SK-N-SH (cell line): ENCODE data around the gene NFATC4. TPM values are rescaled to one million over a fixed set of nuclear protein-coding genes. Genes with fewer than 3 reads are reported as not detected.

Source experiments
- CTCF ChIA-PET: fragments of 300-600, 350-600 bp; formaldehyde crosslinking; extraction: SDS; loops from one replicate; lab custom pipeline; 2021; lab: Yijun Ruan, JAX
- POLR2A ChIA-PET: fragments of 350-600 bp; sonication (Branson Sonifier 250); formaldehyde crosslinking; extraction: SDS; loops from one replicate; lab custom pipeline; 2020; ENCODE audit warnings: antibody characterized with exemption, inconsistent platforms; lab: Yijun Ruan, JAX
- DNase-seq: peaks from one replicate; pipeline ENCODE4 v3.0.0; 2012
- H2AFZ ChIP-seq: fragments of 200-600 bp; sonication (generic); 2 replicates; pipeline ENCODE4 v1.8.1; 2016; ENCODE audit warnings: antibody characterized with exemption, mild to moderate bottlenecking, low read depth
- H3F3A ChIP-seq: fragments of 200-600 bp; sonication (generic); replicated peaks from 2 replicates; pipeline ENCODE3; 2016; ENCODE audit warnings: antibody characterized with exemption, mild to moderate bottlenecking; ENCODE audit not compliant: insufficient read depth
- H3K27ac ChIP-seq, 2 experiments: fragments of 200-500 bp in 1 of 2; fragments of 200-600 bp in 1 of 2; sonication (Bioruptor generic) in 1 of 2; sonication (generic), shearing (Covaris generic) in 1 of 2; 2 replicates each; pipeline versions ENCODE4 v1.5.1 to v1.6.1; 2014 to 2016; ENCODE audit warnings: low read depth in 2 of 2, inconsistent platforms in 1 of 2, low read length in 1 of 2, mild to moderate bottlenecking in 1 of 2, mixed read lengths in 1 of 2
- H3K27me3 ChIP-seq: fragments of 200-600 bp; sonication (generic), shearing (Covaris generic); 2 replicates; pipeline ENCODE4 v1.6.1; 2016; ENCODE audit warnings: mixed run types; ENCODE audit not compliant: insufficient read depth
- H3K36me3 ChIP-seq, 2 experiments: fragments of 200-500 bp in 1 of 2; fragments of 200-600 bp in 1 of 2; sonication (Bioruptor generic) in 1 of 2; sonication (generic) in 1 of 2; replicated peaks in 1 of 2; 2 replicates each; pipeline versions ENCODE3 to v1.5.1; 2014 to 2016; ENCODE audit warnings: low read length in 1 of 2, mild to moderate bottlenecking in 1 of 2; ENCODE audit not compliant: insufficient read depth in 2 of 2, control insufficient read depth in 1 of 2
- H3K4me1 ChIP-seq, 2 experiments: fragments of 200-500 bp in 1 of 2; fragments of 200-600 bp in 1 of 2; sonication (Bioruptor generic) in 1 of 2; sonication (generic), shearing (Covaris generic) in 1 of 2; 2 replicates each; pipeline versions ENCODE4 v1.5.1 to v1.6.1; 2014 to 2016; ENCODE audit warnings: low read depth in 1 of 2, low read length in 1 of 2, mixed run types in 1 of 2; ENCODE audit not compliant: insufficient read depth in 2 of 2, control insufficient read depth in 1 of 2
- H3K4me2 ChIP-seq: fragments of 200-600 bp; sonication (generic), shearing (Covaris generic); 2 replicates; pipeline ENCODE4 v1.6.1; 2017; ENCODE audit warnings: mixed run types
- H3K4me3 ChIP-seq, 2 experiments: fragments of 200-500 bp in 1 of 2; fragments of 200-600 bp in 1 of 2; sonication (Bioruptor generic) in 1 of 2; sonication (generic), shearing (Covaris generic) in 1 of 2; 2 replicates each; pipeline versions ENCODE4 v1.5.1 to v1.8.1; 2014 to 2016; ENCODE audit warnings: low read depth in 2 of 2, inconsistent platforms in 1 of 2, low read length in 1 of 2, mild to moderate bottlenecking in 1 of 2, mixed read lengths in 1 of 2, moderate library complexity in 1 of 2
- H3K79me2 ChIP-seq: fragments of 200-600 bp; sonication (generic); 2 replicates; pipeline ENCODE4 v1.8.1; 2017; ENCODE audit warnings: mild to moderate bottlenecking; ENCODE audit not compliant: insufficient read depth
- H3K9ac ChIP-seq: fragments of 200-600 bp; sonication (generic); 2 replicates; pipeline ENCODE4 v1.6.1; 2017; ENCODE audit warnings: mixed run types
- H3K9me2 ChIP-seq: fragments of 200-600 bp; sonication (generic); 2 replicates; pipeline ENCODE4 v1.6.1; 2017; ENCODE audit warnings: mixed run types
- H3K9me3 ChIP-seq: fragments of 200-600 bp; sonication (generic); 2 replicates; pipeline ENCODE4 v1.6.1; 2017; ENCODE audit warnings: mixed run types, mild to moderate bottlenecking, moderate library complexity
- H4K20me1 ChIP-seq: fragments of 200-600 bp; sonication (generic); 2 replicates; pipeline ENCODE4 v1.6.1; 2017; ENCODE audit warnings: mild to moderate bottlenecking, mixed run types; ENCODE audit not compliant: insufficient read depth
- CHD2 ChIP-seq: fragments of 150-350 bp; IDR thresholded peaks from 2 replicates; pipeline ENCODE4 v1.6.1; 2018; ENCODE audit warnings: low read length; ENCODE audit not compliant: partially characterized antibody
- ELF1 ChIP-seq: IDR thresholded peaks from 2 replicates; pipeline ENCODE4 v1.4.0; 2012
- EZH2phosphoT487 ChIP-seq: fragments of 200-600 bp; sonication (generic); IDR thresholded peaks from 2 replicates; pipeline ENCODE4 v1.6.1; 2017; ENCODE audit warnings: low read depth, mixed run types, mild to moderate bottlenecking, antibody characterized with exemption, moderate library complexity, borderline replicate concordance
- FOSL2 ChIP-seq: IDR thresholded peaks from 2 replicates; pipeline ENCODE4 v1.4.0; 2012; ENCODE audit warnings: low read depth, mild to moderate bottlenecking, moderate library complexity, borderline replicate concordance
- FOXM1 ChIP-seq: IDR thresholded peaks from 2 replicates; pipeline ENCODE4 v1.4.0; 2012; ENCODE audit warnings: low read depth, mild to moderate bottlenecking
- NFIC ChIP-seq: IDR thresholded peaks from 2 replicates; pipeline ENCODE4 v1.4.0; 2012; ENCODE audit warnings: borderline replicate concordance
- NRF1 ChIP-seq: IDR thresholded peaks from 2 replicates; pipeline ENCODE4 v1.6.1; 2012; ENCODE audit warnings: low read depth, mild to moderate bottlenecking, low read length
- RAD21 ChIP-seq: IDR thresholded peaks from 2 replicates; pipeline ENCODE4 v1.6.1; 2012; ENCODE audit warnings: mild to moderate bottlenecking, low read length
- RCOR1 ChIP-seq: fragments of 150-350 bp; IDR thresholded peaks from 2 replicates; pipeline ENCODE4 v1.6.1; 2017; ENCODE audit warnings: antibody characterized with exemption, low read length
- RFX5 ChIP-seq: IDR thresholded peaks from 2 replicates; pipeline ENCODE4 v1.6.1; 2012; ENCODE audit warnings: mild to moderate bottlenecking, improper control_type of control experiment, low read length
- SIN3A ChIP-seq: IDR thresholded peaks from 2 replicates; pipeline ENCODE4 v1.6.1; 2012; ENCODE audit warnings: low read depth, mild to moderate bottlenecking, low read length, moderate library complexity, borderline replicate concordance
- TCF12 ChIP-seq: IDR thresholded peaks from 2 replicates; pipeline ENCODE4 v1.4.0; 2012
- TEAD4 ChIP-seq: IDR thresholded peaks from 2 replicates; pipeline ENCODE4 v1.4.0; 2012; ENCODE audit warnings: mild to moderate bottlenecking, borderline replicate concordance; ENCODE audit not compliant: insufficient read depth
- YY1 ChIP-seq: IDR thresholded peaks from 2 replicates; pipeline ENCODE4 v1.4.0; 2012; ENCODE audit warnings: low read depth, mild to moderate bottlenecking
- WGBS: methylation state at CpG from one replicate; pipeline ENCODE4 v1.1.6; 2017; ENCODE audit warnings: low lambda C conversion rate; 5-methylcytosine and 5-hydroxymethylcytosine counted together
- polyA plus RNA-seq, 3 experiments: library from polyadenylated mRNA; depleted of rRNA; stranded (reverse); fragments of >200 nt; gene quantifications; 2 replicates each; pipeline ENCODE4 v1.2.3, GENCODE V29; 2012
- TF ChIP-seq, protein P1 (sequence below): IDR thresholded peaks from 2 replicates; pipeline ENCODE4 v1.4.0; 2012; ENCODE audit warnings: low read depth, borderline replicate concordance
- TF ChIP-seq, protein P2 (sequence below): IDR thresholded peaks from 2 replicates; pipeline ENCODE4 v1.6.1; 2012; ENCODE audit warnings: mild to moderate bottlenecking, low read depth, low read length, moderate library complexity
- TF ChIP-seq, protein P3 (sequence below): fragments of 200-600 bp; sonication (generic); IDR thresholded peaks from 2 replicates; pipeline ENCODE4 v1.6.1; 2017; ENCODE audit warnings: antibody characterized with exemption, mild to moderate bottlenecking, moderate library complexity
- TF ChIP-seq, protein P4 (sequence below): IDR thresholded peaks from 2 replicates; pipeline ENCODE4; 2012
- TF ChIP-seq, protein P5 (sequence below): fragments of 150-350 bp; IDR thresholded peaks from 2 replicates; pipeline ENCODE4 v1.6.1; 2017; ENCODE audit warnings: antibody characterized with exemption, low read length, low read depth, borderline replicate concordance

Gene NFATC4
- polyA plus RNA-seq, 1 of the 3 experiments (the other 2 are of a cell fraction): 25.3 TPM

DNA sequence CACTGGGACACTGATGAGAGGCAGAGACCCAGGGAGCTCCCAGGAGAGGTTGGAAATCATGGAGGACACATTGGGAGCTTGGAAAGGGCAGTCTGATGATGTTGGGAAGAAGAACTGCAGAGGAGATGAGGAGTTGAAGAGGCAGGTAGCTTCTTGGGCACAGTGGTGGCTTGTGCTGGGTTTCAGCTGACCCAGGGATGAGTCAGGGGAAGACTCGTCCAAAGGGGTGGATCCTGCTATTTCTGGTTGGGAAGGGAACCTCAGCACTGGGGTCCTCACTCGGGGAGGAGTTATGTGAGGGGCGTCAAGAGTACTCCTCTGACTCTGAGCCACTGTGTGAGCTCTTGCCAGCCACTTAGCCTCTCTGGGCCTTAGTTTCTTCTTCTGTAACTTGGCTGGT lies 44.6 kb upstream of the NFATC4 start:
- Histone ChIP-seq H4K20me1 (no peaks in the 10 kb centered on the region), H3K36me3 (no peaks in the 10 kb centered on the region), H3K27me3 (peaks cover 12% of the 10 kb centered on the region; the same call in 1 of the 2 replicates), H3K27ac (no peak overlapping the region), H3K9me3 (no peaks in the 10 kb centered on the region), H3K4me1 (no peaks in the 10 kb centered on the region), H2AFZ (no peak overlapping the region), H3K9me2 (no peaks in the 10 kb centered on the region), H3K4me2 (no peak overlapping the region), H3K4me3 (no peak overlapping the region), H3K79me2 (no peaks in the 10 kb centered on the region), H3F3A (no peaks in the 10 kb centered on the region), H3K9ac (no peak overlapping the region)
- CTCF ChIA-PET: interaction anchor here (2.3 to 14.6 kb wide), 4 partner anchors 10 to 113 kb away, joined by 19 to 115 read pairs (median 49); partner anchors contain the start of genes ADCY4, CIDEB, KHNYN and LTB4R
- POLR2A ChIA-PET: no interaction called here
- no peak for DNase-seq
- TF ChIP-seq, protein P1, sequence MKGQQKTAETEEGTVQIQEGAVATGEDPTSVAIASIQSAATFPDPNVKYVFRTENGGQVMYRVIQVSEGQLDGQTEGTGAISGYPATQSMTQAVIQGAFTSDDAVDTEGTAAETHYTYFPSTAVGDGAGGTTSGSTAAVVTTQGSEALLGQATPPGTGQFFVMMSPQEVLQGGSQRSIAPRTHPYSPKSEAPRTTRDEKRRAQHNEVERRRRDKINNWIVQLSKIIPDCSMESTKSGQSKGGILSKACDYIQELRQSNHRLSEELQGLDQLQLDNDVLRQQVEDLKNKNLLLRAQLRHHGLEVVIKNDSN: no peak
- TF ChIP-seq CHD2: no peak
- TF ChIP-seq, protein P2, sequence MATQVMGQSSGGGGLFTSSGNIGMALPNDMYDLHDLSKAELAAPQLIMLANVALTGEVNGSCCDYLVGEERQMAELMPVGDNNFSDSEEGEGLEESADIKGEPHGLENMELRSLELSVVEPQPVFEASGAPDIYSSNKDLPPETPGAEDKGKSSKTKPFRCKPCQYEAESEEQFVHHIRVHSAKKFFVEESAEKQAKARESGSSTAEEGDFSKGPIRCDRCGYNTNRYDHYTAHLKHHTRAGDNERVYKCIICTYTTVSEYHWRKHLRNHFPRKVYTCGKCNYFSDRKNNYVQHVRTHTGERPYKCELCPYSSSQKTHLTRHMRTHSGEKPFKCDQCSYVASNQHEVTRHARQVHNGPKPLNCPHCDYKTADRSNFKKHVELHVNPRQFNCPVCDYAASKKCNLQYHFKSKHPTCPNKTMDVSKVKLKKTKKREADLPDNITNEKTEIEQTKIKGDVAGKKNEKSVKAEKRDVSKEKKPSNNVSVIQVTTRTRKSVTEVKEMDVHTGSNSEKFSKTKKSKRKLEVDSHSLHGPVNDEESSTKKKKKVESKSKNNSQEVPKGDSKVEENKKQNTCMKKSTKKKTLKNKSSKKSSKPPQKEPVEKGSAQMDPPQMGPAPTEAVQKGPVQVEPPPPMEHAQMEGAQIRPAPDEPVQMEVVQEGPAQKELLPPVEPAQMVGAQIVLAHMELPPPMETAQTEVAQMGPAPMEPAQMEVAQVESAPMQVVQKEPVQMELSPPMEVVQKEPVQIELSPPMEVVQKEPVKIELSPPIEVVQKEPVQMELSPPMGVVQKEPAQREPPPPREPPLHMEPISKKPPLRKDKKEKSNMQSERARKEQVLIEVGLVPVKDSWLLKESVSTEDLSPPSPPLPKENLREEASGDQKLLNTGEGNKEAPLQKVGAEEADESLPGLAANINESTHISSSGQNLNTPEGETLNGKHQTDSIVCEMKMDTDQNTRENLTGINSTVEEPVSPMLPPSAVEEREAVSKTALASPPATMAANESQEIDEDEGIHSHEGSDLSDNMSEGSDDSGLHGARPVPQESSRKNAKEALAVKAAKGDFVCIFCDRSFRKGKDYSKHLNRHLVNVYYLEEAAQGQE: no peak
- TF ChIP-seq, protein P3, sequence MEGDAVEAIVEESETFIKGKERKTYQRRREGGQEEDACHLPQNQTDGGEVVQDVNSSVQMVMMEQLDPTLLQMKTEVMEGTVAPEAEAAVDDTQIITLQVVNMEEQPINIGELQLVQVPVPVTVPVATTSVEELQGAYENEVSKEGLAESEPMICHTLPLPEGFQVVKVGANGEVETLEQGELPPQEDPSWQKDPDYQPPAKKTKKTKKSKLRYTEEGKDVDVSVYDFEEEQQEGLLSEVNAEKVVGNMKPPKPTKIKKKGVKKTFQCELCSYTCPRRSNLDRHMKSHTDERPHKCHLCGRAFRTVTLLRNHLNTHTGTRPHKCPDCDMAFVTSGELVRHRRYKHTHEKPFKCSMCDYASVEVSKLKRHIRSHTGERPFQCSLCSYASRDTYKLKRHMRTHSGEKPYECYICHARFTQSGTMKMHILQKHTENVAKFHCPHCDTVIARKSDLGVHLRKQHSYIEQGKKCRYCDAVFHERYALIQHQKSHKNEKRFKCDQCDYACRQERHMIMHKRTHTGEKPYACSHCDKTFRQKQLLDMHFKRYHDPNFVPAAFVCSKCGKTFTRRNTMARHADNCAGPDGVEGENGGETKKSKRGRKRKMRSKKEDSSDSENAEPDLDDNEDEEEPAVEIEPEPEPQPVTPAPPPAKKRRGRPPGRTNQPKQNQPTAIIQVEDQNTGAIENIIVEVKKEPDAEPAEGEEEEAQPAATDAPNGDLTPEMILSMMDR: no peak
- no peak for TF ChIP-seq EZH2phosphoT487
- no peak for TF ChIP-seq TCF12
- TF ChIP-seq YY1: no peak
- TF ChIP-seq, protein P4, sequence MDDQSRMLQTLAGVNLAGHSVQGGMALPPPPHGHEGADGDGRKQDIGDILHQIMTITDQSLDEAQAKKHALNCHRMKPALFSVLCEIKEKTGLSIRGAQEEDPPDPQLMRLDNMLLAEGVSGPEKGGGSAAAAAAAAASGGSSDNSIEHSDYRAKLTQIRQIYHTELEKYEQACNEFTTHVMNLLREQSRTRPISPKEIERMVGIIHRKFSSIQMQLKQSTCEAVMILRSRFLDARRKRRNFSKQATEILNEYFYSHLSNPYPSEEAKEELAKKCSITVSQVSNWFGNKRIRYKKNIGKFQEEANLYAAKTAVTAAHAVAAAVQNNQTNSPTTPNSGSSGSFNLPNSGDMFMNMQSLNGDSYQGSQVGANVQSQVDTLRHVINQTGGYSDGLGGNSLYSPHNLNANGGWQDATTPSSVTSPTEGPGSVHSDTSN: no peak
- WGBS: 20% methylated on average over 1 of the region's 3 CpGs

DNA sequence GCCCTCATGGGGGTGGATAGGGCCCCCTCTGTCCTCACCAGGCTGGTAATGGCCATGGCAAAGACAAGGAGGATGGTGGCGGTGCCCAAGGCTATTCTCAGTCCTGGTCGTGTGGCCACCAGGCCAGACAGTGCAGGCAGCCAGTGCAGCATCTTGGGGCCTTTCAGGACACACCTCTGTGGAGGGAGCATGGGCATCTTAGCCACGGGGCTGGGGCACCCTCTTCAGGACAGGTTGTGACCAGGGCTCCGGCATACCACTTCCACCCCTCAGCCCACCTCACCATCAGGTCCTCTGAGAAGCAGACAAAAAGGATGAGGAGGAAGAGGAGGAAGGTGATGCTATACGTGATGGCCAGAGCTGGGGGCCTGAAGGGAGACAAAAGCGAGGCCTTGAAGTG lies 44.0 kb upstream of the NFATC4 start:
- peaks cover 11% of the 10 kb centered on the region; the same call in 1 of the 2 replicates for H3K27me3 ChIP-seq
- POLR2A ChIA-PET: no interaction called here
- WGBS: 48% methylated on average over 5 of the region's 6 CpGs
- TF ChIP-seq, protein P4: no peak
- TF ChIP-seq NFIC: no peak
- no peak for TF ChIP-seq FOSL2
- no peak for TF ChIP-seq FOXM1
- no peak for TF ChIP-seq NRF1
- no peak for TF ChIP-seq SIN3A
- TF ChIP-seq, protein P5, sequence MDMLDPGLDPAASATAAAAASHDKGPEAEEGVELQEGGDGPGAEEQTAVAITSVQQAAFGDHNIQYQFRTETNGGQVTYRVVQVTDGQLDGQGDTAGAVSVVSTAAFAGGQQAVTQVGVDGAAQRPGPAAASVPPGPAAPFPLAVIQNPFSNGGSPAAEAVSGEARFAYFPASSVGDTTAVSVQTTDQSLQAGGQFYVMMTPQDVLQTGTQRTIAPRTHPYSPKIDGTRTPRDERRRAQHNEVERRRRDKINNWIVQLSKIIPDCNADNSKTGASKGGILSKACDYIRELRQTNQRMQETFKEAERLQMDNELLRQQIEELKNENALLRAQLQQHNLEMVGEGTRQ: no peak
- TF ChIP-seq RCOR1: no peak
- TF ChIP-seq CHD2: no peak
- TF ChIP-seq TEAD4: no peak
- no peak for TF ChIP-seq RAD21
- TF ChIP-seq ELF1: no peak
- no peak for TF ChIP-seq RFX5

More for the DNA sequence above, 44.0 kb upstream of the NFATC4 start:
- Histone ChIP-seq H3K9ac (no peak overlapping the region), H3K9me3 (no peaks in the 10 kb centered on the region), H3F3A (no peaks in the 10 kb centered on the region), H3K4me1 (no peaks in the 10 kb centered on the region), H3K79me2 (no peaks in the 10 kb centered on the region), H3K36me3 (no peaks in the 10 kb centered on the region), H3K27ac (no peak overlapping the region), H3K4me2 (no peak overlapping the region), H3K4me3 (no peak overlapping the region), H4K20me1 (no peaks in the 10 kb centered on the region), H2AFZ (no peak overlapping the region), H3K9me2 (no peaks in the 10 kb centered on the region)
- CTCF ChIA-PET: interaction anchor here (1.0 to 14.6 kb wide), 6 partner anchors 9 to 113 kb away, joined by 4 to 115 read pairs (median 49); partner anchors contain the start of genes ADCY4, CIDEB, KHNYN and LTB4R
- no peak for DNase-seq
